GM19025 (cell line): ENCODE results near the gene ZDHHC1.

Experiments used
- ATAC-seq: cut with Tn5 transposase; IDR thresholded peaks from one replicate; pipeline ENCODE4 v1.9.1; 2021; ENCODE audit warnings: mild to moderate bottlenecking, low read depth, moderate library complexity; ENCODE audit not compliant: unreplicated experiment

Gene ZDHHC1

DNA sequence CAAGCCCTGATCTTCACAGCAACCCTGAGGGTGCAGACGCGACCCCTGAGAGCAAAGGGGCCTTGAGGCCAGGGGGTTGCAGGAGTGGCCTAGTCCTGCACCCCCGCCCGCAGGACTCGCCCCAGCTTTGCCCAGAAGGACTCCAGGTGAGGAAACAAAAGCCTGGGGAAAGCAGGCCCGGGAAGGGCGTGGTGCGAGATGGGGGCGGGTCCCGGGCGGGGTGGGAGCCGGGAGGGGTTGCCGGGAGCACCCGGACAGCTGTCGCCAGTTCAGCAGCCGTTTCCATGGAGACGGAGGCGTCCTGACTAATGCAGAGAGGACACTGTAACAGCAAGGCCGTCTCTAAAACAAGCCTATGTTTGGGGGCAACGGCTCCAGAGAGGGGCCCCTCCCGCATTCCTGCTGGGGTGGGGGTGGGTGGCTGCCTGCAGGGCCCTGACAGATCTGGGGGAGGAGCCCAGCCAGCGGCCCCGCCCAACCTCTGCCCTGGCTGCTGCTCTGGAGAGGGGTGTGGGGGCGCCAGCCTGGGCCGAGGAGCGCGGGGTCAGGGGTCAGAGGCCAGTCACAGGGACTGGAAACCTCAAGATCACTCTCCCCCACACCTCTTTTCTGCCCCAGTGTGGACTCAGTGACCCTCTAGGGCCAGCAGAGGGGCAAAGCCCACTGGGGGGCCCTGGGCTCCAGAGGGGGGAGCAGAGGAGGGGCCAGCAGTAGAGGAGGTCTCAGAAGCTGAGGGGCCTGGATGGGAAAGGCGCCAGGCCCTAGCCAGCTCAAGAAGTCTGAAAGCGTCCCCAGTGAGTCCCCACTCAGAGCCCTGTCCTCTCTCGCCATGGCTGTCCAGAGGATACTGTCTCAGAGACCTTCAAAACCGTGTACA lies 19.9 kb downstream of the ZDHHC1 start:
- no peak for ATAC-seq

DNA sequence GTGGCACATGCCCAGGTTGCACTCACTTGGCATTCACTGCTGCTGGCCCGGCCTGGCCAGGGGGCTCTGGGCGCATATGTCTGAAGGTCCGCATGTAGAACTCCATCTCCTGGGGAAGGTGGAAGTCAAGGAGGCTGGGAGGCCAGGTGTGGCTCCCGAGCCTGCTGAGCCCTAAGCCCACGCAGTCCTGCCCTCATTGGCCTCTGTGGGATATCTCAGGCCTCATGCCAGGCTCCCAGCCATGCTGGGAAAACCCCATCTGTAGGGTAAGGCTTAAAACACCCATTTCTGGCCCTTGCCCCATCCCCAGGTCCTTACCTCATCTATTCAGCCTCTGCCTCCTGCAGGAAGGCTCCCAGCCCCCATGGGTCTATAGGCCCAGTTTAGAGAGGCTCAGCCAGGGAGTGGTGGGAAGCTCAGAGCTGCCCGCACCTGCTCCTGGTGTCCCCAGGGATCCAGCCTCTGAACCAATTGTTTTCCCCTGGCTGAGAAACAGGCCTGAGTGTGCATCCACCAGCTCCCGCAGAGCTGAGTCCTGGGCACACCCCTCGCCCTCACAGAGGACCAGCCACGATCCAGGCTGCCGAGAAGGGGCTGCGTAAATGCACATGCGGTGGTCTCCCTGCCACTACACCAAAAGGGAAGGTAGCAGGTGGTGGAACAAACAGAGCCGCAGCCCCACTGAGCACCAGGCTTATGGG lies 20.7 kb downstream of the ZDHHC1 start:
- no peak for ATAC-seq

DNA sequence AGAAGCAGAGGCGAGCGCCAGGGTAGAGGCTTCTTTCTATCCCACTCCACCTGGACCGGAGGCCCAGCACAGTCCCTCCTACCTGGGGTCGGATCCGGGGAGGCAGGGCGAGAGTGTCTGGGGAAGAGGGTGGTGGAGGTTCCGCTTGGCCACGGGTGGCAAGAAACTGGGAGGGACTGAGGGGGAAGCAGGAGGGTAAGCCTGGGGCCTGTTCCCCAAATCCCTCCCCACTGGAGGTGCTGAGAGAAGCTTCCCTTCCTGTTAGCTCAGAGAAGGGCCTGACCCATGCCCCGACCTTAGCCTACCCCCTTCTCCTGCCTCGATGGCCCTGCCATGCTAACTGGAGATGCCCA lies 21.2 kb downstream of the ZDHHC1 start:
- no peak for ATAC-seq

DNA sequence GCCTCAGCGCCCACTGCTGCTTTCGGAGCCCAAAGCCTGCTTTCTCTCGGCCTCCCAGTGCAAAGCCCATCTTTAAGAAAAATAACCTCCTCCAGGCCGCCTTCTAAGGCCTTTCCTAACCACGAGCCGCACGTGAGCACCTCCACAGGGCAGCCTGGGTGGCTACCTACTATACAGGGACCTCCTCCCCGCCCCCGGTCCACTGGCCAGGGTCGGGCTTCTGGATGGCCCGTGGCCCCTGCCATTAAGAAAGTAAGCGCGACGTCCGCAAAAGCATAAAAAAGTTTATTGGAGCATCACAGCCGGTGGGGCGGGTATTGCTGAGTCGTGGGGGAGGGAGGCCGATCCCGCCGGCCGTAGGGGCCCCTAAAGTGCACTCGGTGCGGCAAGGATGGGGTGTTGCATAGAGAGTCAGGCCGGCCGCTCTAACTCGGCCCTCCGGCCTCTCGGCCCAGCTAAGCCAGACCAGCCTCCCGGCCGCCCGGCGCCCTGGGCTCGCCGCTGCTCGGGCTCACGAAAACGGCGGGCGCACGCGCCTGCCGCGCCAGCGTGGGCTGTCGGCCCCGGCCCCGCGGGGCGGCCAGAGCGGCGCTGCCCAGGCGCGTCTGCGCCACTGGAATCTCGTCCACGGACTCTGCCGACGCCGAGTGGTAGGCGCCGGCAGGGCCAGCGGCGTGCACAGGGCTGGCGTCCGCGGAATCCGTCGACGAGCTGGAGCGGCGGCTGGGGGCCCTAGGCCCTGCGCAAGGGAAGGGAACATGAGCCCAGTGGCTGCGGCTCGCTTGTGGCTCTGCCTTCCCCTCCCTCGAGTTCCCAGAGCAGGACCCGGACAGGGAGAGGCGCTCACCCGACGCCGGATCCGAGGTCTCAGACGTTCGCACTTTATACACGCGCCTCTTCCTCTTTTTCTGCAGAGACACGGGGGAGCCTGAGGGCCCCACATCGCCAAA lies 21.8 kb downstream of the ZDHHC1 start:
- no peak for ATAC-seq

DNA sequence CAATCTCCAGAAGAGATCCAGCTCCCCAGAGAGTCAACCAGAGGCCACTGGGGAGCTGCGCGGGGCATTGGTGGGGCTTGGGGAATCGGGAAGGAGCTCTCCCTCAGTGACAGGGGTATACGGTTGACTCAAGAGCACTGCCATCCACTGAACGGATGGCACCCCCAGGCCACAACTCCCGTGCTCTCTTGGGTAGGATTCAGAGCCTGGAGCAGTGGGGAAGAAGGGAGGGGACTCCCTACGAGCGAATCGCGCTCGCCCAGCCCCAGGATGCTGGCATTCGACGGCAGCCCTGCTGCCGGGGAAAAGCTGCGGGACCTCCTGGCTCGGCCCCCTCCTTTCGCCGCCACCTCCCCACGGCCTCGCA lies 22.5 kb downstream of the ZDHHC1 start:
- no peak for ATAC-seq

DNA sequence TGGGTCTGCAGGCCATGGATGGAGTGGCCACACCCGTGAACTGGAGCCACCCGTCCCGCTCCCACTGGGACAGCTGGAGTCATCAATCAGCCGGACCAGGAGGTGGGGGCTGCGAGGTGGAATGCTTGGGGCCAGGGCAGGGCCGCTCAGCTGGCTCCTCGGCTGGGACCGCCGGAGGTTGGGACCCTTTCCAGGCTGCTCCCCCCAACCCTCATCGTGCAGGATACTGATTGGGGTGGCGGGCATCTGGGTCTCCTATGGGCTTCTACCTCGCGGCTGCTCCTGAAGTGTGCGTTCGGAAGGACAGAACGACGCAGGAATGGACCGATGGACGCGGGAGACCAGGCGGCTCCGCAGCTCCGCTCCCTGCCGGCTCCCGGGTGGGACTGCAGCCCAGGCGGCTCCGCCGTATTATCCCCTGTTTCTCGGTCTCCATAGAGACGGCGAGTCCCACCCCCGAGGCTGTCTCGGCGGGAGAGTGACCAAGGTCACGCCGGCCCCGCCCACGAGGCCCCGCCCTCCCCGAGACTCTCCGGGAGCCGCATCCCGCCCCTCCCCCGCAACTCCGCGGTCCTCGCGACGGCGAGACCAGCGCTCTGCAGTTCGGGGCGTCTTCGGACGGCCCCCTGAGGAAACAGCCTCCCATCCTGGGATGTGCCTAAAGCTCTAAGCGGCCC lies 23.0 kb downstream of the ZDHHC1 start, which contains the start of gene TPPP3:
Gene TPPP3, minus strand, starts transcription at position 388 of the 677 bp plus-strand sequence. CDS start 2,387 bp downstream, outside the sequence.
- no peak for ATAC-seq

DNA sequence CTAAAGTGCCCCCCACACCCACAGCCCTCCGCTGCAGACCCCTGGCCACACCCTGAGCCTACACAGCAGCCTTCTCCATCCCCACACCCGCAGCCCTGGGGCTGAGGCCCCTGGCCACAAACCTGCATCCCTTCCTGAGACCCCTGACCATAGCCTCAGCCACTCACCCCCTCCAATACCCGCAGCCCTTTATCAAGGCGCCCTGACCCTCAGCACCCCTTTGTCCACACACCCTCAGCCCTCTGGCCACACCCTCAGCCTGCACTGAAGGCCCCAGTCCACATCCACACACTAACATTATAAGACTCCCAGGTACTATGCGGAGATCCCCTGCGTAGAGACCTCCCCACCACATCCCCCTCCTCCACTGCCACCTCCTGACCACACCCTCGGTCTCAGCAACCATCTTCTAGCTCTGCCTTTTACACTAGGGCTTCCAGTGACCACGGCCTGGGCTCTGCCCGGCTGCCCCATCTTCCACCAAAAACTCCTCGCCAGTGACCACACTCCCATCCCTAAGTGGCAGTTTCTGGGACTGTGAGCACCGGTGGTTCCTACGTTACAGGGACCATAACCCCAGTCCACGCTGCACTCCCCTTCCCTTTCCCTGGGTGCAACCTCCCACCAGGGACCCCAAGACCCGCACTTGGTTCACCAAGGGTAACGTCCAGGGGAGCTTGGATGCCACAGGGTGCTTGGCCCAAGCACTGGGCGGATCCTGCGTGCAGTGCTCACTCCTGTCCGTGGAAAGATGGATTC lies 23.8 kb downstream of the ZDHHC1 start:
- ATAC-seq = no peak

DNA sequence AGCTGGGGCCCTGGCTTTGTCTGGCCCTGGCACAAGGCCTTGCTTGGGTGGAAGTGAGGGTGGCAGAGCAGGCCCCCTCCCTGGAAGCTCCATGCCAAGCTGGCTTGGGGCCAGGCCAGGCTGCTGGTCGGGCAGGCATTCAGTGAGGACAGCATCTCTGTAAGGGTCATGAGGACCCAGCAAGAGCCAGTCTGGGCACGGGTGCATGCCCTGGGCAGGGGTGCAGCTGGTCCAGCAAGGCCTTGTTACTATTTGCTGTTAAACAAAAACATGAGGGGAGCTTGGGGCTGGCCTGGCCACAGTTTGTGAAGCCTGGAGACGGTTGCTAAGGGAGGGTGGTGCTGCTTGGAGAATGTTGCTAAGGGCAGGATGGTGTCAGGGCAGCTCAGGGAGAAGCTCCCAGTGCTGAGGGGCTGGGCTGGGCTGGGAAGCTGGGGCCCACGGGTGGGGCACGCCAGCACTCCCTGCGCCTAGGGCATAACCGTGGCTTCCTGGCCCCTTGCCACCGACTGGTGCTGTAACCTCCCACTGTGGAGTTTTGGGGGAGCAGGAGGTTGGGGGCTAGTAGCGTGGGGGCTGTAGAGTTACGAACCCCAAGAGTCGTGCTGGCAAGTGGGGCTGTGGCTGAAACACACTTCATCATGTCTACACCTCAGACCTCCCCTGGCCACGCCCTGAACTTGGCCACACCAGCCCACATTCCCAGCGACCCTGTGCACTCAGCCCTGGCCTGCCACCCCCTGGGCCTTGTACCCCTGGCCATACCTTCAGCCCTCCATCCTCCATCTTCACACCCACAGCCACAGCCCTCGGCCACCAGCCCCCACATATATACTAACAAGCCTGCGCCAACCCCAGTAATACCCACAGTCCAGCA lies 24.6 kb downstream of the ZDHHC1 start:
- ATAC-seq = no peak

DNA sequence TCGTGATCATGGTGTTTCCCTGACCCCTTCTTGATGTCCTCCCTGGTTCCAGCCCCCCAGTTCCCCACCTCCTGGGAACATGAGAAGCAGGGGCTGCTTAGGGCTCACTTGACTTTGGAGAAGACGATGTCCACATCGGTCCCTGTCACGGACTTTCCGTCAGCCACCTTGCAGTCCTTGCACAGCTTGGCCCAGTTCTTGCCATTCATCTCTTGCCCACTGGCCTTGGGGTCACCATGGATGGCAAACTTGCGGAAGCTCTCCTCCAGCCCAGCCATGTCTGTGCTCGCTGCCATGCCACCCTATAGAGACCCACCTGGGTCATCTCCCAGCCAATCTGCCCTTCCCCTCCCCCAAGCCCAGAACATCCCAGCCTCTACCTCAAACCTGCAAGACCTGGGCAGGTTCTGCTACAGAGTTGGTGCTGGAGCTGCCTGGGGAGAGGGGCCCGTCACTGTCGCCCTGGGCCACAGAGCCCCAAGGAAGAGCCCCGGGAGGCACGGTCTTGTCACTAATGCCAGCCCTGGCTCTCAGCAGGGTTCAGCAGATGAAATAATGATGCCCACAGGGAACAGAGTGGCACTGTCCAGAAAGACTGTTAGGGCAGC lies 25.4 kb downstream of the ZDHHC1 start:
- ATAC-seq = no peak

DNA sequence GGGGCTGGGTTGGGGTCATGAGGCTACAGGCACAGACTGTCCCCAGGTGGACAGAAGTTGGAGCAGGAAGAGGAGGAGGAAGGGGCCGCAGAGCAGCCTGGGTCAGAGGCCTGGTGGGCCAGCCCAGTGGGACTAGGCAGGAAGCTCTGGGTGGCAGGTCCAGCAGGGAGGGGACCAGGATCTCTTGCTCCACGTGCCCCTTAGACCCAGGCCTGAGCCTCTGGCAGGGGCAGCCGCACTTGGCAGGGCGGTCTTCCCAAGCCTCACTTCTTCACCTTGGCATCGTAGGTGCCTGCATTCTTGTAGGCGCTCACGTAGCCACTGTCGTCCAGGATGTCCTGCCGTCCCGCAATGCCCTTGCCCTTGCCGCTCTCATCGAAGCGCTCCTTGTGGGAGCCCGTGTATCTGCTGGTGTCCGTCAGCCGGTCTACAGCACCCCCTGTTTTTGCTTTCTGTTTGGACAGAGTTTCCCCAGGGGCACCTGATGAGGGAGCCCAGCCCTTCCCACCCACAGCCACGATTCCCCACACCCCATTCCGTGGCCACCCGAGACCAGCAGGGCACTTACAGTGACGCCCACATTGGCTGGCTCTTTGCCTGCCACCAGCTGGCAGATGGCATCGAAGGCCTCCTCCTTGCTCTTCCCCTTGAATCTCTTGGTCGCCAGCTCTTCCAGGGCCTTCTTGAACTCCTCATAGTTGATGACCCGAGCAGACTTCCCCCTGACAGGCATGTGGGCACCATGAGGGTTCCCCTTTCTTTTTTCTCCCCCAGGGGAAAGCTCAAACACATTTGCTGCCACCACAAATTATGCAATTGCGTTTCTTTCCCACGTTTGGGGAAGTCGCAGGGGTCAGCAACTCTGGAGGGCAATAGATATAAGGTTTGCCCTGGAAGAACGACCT lies 26.1 kb downstream of the ZDHHC1 start:
- no peak for ATAC-seq

DNA sequence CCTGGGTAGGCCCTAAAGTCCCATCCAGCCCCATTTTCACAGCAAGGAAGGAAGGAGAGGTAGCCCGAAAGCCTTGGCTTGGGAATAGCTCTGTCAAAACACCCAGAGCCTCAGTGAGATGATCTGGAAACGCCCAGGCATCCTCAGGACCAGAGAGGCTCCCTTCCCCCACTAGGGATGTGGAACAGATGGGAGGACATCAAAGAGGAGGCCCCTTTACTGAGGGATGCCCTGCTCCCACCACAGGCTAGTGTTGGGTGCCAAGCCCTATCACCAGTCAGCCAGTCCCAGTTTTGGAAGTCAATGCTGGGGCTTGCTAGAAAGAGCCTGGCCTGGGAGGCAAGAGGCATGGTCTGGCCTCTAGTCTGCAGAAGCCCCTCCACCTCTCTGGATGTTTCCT lies 27.7 kb downstream of the ZDHHC1 start:
- ATAC-seq = no peak

DNA sequence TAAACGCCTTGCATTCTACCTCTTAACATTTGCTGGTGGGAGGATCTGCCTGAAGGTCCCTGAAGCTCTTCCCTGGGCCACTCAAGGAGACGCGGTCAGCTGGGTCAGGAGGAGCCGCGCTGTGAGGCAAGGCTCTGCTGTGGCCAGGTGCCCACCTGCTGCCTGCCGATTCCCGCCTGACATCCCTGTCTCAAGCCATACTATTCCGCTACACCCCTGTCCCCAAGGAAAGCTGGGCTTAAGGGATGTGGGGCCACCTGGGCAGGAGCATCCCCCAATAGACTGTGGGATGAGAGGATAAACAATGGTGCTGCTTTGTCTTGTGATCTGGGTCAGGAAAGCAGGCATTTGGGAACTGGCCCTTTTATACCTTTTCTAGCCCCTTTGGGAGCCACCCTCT lies 28.1 kb downstream of the ZDHHC1 start:
- no peak for ATAC-seq

DNA sequence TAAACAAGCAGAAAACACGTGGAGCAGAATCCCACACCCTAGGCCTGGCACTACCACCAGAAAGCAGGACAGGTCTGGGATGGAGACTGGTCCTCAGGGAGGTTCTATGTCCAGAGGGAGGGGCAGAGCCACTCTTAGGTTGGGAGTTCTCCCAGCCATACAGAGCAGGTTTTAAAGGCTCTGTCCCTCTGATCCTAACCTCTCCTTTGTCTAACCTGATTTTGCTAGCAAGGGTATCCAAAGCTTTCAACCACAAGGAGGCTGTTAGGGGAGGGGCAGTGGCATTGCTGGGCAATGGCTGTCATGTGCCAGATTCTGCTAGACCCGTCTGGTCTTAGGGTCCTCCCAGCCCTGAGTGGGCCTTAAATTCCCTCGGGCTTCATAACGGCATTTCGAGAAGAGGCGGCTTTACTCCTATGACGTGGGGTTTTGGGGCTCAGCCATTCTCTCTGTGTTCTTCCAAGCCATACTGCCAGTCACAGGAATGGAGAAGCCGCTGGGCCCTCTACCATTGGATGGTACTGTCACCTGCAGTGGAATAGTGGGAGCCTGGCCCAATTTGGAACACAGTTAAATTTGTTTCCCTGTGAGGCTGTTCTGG lies 28.7 kb downstream of the ZDHHC1 start:
- no peak for ATAC-seq

DNA sequence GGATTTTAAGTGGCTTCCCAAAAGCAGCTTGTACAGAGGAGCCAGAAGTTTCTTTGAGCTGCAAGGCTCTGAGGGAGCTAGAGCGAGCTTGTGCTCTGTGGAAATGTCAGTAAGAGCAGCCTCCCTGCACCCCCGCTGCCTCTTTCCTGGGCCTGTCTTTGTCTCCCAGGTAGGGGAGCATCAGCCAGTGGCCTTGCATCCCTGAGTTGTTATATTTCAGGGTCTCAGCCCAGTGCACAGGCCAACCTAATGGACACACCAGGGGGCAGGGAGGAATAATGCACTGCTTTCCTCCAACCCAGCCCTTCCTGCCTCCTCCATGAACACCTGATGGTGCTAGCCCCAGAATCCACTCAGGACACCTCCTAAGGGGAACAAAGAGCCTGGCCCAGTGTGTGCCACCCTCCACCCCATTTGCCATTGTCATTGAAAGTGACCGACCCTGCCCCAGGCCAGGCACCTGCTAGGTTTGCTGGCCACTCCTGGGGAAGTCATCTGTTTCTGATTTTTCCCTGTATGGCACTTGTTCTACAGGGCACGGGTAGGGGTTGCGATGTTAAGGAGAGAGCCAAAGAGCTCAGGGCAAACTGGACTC lies 29.3 kb downstream of the ZDHHC1 start:
- no peak for ATAC-seq

DNA sequence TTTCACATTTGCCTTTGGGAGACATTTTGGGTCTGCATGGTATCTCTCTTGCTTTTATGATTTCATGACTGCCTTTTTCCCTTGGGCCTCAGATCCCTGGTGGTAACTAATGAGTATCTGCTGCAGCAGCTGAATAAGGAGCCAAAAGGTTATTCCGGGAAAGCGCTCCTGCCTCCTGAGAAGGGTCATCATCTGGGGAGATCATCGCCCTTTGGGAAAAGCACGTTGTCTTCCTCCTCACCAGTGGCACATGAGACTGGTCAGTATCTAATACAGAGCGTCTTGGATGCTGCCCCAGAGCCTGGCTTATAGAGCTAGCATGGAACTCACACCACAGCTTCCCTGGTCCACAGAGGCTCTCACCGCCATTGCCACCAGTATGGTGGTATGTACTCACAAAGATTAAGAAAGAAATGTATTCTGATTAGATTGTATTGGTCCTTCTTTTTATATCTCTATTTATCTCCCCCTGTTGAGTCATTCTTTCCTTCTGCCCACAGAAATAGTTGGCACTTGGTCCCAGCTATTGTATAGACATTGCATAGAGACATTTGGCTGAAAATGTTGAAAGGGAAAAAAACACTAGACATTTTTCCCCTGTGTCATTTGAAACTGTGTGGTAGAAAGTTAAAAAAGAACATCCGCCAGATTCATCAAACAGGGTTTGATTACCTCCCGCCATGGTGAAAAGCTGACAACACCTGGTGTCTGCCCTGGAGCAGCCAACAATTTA lies 31.3 kb downstream of the ZDHHC1 start:
- ATAC-seq = no peak

DNA sequence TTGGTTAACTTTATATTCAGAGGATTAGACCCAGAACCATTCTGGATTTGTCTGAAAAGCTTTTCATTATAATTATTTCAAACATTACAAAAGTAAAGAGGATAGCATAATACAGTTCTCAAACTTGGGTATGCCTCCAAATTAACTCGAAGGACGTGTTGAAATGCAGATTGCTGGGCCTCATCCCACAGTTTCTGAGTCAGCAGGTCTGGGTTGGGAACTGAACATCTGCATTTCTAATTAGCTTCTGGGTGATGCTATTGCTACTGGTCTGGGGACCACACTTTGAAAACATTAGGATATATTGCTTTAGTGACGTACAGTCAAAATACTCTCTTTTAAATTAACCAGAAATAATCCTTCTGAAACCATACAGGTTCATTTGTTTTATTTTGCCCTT lies 33.0 kb downstream of the ZDHHC1 start:
- ATAC-seq = no peak
